Activated CD4-positive, alpha-beta memory T cell treated with anti-CD3 and anti-CD28 coated beads for 36 hours (primary cell): Measurements from ENCODE around the gene ARL17A. TPM values are rescaled to one million over a fixed set of nuclear protein-coding genes. Genes with fewer than 3 reads are reported as not detected.
"Not testable (repeated sequence)": the region's sequence is repeated elsewhere in the genome, so short reads cannot be mapped to it uniquely, and the experiment has no call there.

Experiments
- CTCF ChIA-PET: fragments of 350-600 bp; sonication (Branson Sonifier 250); formaldehyde crosslinking; loops from one replicate; lab custom pipeline; 2021; ENCODE audit warnings: antibody characterized with exemption, inconsistent platforms; lab: Charles Lee
- POLR2A ChIA-PET: fragments of 350-600 bp; sonication (Branson Sonifier 250); formaldehyde crosslinking; loops from one replicate; lab custom pipeline; 2021; ENCODE audit warnings: antibody characterized with exemption; lab: Charles Lee
- DNase-seq: peaks from one replicate; pipeline ENCODE4 v3.0.0-alpha.2; 2020
- H3K27ac Mint-ChIP-seq: one replicate; pipeline ENCODE4 v1.8.0; 2021; ENCODE audit warnings: mixed read lengths
- H3K27me3 Mint-ChIP-seq: one replicate; pipeline ENCODE4 v1.8.0; 2021; ENCODE audit warnings: mixed read lengths
- H3K36me3 Mint-ChIP-seq: one replicate; pipeline ENCODE4 v1.8.0; 2021; ENCODE audit warnings: mixed read lengths
- H3K4me1 Mint-ChIP-seq: one replicate; pipeline ENCODE4 v1.8.0; 2021; ENCODE audit warnings: low read depth, mixed read lengths
- H3K4me3 Mint-ChIP-seq: one replicate; pipeline ENCODE4 v1.8.0; 2021; ENCODE audit warnings: mild to moderate bottlenecking, mixed read lengths
- H3K9me3 Mint-ChIP-seq: one replicate; pipeline ENCODE4 v1.8.0; 2021; ENCODE audit warnings: mixed read lengths
- intact Hi-C: fragments of 100-400 bp; cut with micrococcal nuclease; formaldehyde crosslinking; loops from one replicate; pipeline ENCODE4 v1.15.1; 2023
- total RNA-seq, 2 experiments: library from RNA; stranded (reverse); gene quantifications; one replicate each; pipeline ENCODE4 v1.2.3, GENCODE V29; 2021

ARL17A gene
- 10 to 100 TPM; 14.7 to 15.7 TPM for total RNA-seq

GRCh38 chr17:46579083-46580075, at the start of gene ARL17A:
Gene ARL17A (minus strand): TSS chr17:46579691. CDS start chr17:46576322, 3,369 bp downstream.
- intact Hi-C loops, H3K36me3 Mint-ChIP-seq, H3K27me3 Mint-ChIP-seq, H3K9me3 Mint-ChIP-seq, H3K4me1 Mint-ChIP-seq, POLR2A ChIA-PET, CTCF ChIA-PET: not testable (repeated sequence)
- H3K27ac Mint-ChIP-seq: peak within 1 kb of the TSS; percentile 63
- peak within 1 kb of the TSS; percentile 38 for H3K4me3 Mint-ChIP-seq
- peak; percentile 96 for DNase-seq

DNA sequence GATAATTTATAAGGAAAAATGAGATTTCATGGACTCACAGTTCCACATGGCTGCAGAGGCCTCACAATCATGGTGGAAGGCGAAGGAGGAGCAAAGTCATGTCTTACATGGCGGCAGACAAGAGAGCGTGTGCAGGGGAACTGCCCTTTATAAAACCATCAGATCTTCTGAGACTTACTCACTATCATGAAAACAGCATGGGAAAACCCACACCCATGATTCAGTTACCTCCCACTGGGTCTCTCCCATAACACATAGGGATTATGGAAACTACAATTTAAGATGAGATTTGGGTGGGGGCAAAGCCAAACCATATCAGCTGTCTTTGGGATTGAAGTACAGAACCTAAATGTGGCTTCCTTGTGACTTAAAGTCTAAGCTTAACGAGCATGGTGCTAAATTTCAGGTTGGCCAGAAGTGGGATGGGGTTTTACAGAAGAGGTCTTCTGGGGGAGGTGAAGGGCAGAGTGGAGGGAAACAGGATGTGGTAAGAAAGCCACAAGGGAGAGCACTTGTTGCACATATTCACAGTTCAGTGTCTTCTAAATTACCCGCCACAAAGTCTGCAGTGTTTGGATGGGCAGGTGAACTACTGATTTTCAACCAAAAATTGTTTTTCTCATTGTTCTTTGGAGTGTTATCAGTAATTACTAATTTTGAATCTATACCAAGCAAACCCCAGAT, 49.4 kb upstream of the ARL17A start:
- H3K36me3 Mint-ChIP-seq, H3K27ac Mint-ChIP-seq, DNase-seq, H3K4me1 Mint-ChIP-seq, H3K4me3 Mint-ChIP-seq, intact Hi-C loops, POLR2A ChIA-PET, H3K27me3 Mint-ChIP-seq, CTCF ChIA-PET, H3K9me3 Mint-ChIP-seq: not testable (repeated sequence)

GRCh38 chr17:46627452-46627851, 48.0 kb upstream of the ARL17A start:
- H3K4me1 Mint-ChIP-seq, DNase-seq, H3K4me3 Mint-ChIP-seq, intact Hi-C loops, H3K9me3 Mint-ChIP-seq, H3K27me3 Mint-ChIP-seq, CTCF ChIA-PET, H3K27ac Mint-ChIP-seq, H3K36me3 Mint-ChIP-seq, POLR2A ChIA-PET: not testable (repeated sequence)

- CTCF ChIA-PET, H3K27me3 Mint-ChIP-seq, H3K4me1 Mint-ChIP-seq, H3K4me3 Mint-ChIP-seq, H3K36me3 Mint-ChIP-seq, H3K27ac Mint-ChIP-seq, DNase-seq, POLR2A ChIA-PET, intact Hi-C loops, H3K9me3 Mint-ChIP-seq: not testable (repeated sequence)
Observed at GRCh38 chr17:46624726-46625125, 45.2 kb upstream of the ARL17A start.

DNA sequence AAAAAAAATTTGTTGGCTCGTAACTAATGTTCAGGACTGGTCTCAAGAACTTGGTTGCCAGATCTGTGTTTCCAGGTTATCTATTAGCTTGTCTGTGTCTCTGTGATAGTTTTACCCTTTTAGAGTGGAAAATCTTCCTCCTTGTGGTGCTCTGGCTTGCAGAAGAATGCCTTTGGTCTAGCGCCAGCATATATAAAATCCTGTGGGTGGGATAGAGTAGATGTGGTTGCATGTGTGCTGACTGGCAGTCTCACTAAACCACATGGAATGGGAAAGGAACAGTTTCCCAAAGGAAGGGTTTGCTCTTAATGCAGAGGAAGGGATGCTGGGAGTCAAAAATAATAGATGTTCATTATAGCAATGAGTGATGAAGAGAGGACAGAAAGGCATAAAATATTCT, 44.3 kb upstream of the ARL17A start:
- POLR2A ChIA-PET: not testable (repeated sequence)

GRCh38 chr17:46618975-46619374, 39.5 kb upstream of the ARL17A start:
- H3K36me3 Mint-ChIP-seq, CTCF ChIA-PET, H3K27me3 Mint-ChIP-seq, intact Hi-C loops, DNase-seq, POLR2A ChIA-PET, H3K4me1 Mint-ChIP-seq, H3K4me3 Mint-ChIP-seq, H3K9me3 Mint-ChIP-seq, H3K27ac Mint-ChIP-seq: not testable (repeated sequence)

More for the DNA sequence above, 44.3 kb upstream of the ARL17A start:
- H3K27ac Mint-ChIP-seq, intact Hi-C loops, H3K4me3 Mint-ChIP-seq, H3K9me3 Mint-ChIP-seq, CTCF ChIA-PET, H3K4me1 Mint-ChIP-seq, DNase-seq, H3K36me3 Mint-ChIP-seq, H3K27me3 Mint-ChIP-seq: not testable (repeated sequence)

DNA sequence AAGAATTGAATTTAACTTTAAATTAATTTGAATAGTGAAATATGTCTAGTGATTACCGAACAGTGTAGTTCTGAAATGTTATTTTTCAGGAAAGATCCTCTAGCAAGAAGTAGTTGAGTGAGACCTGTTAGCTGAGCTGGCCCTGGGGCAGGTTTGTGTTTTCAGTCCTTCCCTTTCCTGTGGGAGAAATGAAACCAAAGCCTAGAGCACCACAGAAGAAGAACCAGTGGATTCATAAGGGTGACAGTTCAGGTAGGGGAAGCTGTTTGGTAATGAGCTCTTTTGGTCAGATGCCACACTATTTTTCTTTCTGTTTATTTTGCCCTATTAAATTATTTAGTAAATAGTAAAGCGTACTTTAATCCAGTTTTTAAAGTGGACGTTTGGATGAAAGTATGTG, 37.6 kb upstream of the ARL17A start:
- H3K4me3 Mint-ChIP-seq, H3K36me3 Mint-ChIP-seq, DNase-seq, H3K27ac Mint-ChIP-seq, H3K27me3 Mint-ChIP-seq, POLR2A ChIA-PET, CTCF ChIA-PET, H3K9me3 Mint-ChIP-seq, intact Hi-C loops, H3K4me1 Mint-ChIP-seq: not testable (repeated sequence)

DNA sequence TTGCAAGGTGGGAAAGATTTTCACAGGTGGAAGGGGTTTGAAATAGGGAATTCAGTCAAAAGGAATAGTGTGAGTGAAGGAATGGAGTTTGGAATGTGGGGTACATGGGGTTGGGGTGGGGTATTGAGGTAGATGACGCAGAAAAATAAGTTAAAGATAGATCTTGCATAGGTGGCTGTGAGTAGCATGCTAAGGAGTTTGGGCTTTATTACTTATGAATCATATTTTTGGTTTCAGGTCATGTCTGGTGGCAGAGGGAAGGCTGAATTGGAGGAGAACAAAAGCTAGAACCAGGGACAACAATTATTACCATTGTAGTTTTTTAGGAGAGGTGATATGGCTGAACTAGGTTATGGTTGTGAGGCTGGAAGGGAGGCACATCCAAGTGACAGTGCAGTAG, 34.4 kb upstream of the ARL17A start:
- H3K27ac Mint-ChIP-seq, DNase-seq, intact Hi-C loops, H3K36me3 Mint-ChIP-seq, CTCF ChIA-PET, H3K4me1 Mint-ChIP-seq, POLR2A ChIA-PET, H3K4me3 Mint-ChIP-seq, H3K9me3 Mint-ChIP-seq, H3K27me3 Mint-ChIP-seq: not testable (repeated sequence)

- POLR2A ChIA-PET: not testable (repeated sequence)
Observed at GRCh38 chr17:46611304-46611703, 31.8 kb upstream of the ARL17A start.

GRCh38 chr17:46603125-46603524, 23.6 kb upstream of the ARL17A start:
- H3K9me3 Mint-ChIP-seq, DNase-seq, H3K4me1 Mint-ChIP-seq, H3K4me3 Mint-ChIP-seq, H3K36me3 Mint-ChIP-seq, intact Hi-C loops, POLR2A ChIA-PET, H3K27ac Mint-ChIP-seq, CTCF ChIA-PET, H3K27me3 Mint-ChIP-seq: not testable (repeated sequence)

More at GRCh38 chr17:46611304-46611703, 31.8 kb upstream of the ARL17A start:
- H3K27me3 Mint-ChIP-seq, intact Hi-C loops, DNase-seq, H3K4me3 Mint-ChIP-seq, H3K4me1 Mint-ChIP-seq, H3K9me3 Mint-ChIP-seq, H3K36me3 Mint-ChIP-seq, H3K27ac Mint-ChIP-seq, CTCF ChIA-PET: not testable (repeated sequence)

- intact Hi-C loops, CTCF ChIA-PET, H3K4me3 Mint-ChIP-seq, DNase-seq, H3K36me3 Mint-ChIP-seq, H3K4me1 Mint-ChIP-seq, H3K27ac Mint-ChIP-seq, H3K27me3 Mint-ChIP-seq, H3K9me3 Mint-ChIP-seq, POLR2A ChIA-PET: not testable (repeated sequence)
Observed at GRCh38 chr17:46600767-46601166, 21.3 kb upstream of the ARL17A start.

- H3K27ac Mint-ChIP-seq, H3K4me3 Mint-ChIP-seq, H3K27me3 Mint-ChIP-seq, H3K36me3 Mint-ChIP-seq, CTCF ChIA-PET, intact Hi-C loops, H3K9me3 Mint-ChIP-seq, DNase-seq, H3K4me1 Mint-ChIP-seq, POLR2A ChIA-PET: not testable (repeated sequence)
Observed at GRCh38 chr17:46598344-46598931, 18.9 kb upstream of the ARL17A start.
